DOHH2 (cell line): Measurements from ENCODE around the gene EML3.

Source experiments
- H3F3A ChIP-seq: fragments of 200-600 bp; sonication (generic), shearing (Covaris generic); 2 replicates; pipeline ENCODE4 v1.6.0; 2016; ENCODE audit warnings: antibody characterized with exemption, mild to moderate bottlenecking; ENCODE audit not compliant: control insufficient read depth, insufficient read depth
- H3K27ac ChIP-seq: fragments of 200-600 bp; sonication (generic); 2 replicates; pipeline ENCODE4 v1.5.1; 2014; ENCODE audit warnings: low read depth, mild to moderate bottlenecking, low read length, moderate library complexity
- H3K27me3 ChIP-seq: fragments of 200-600 bp; sonication (generic); 2 replicates; pipeline ENCODE4 v1.6.1; 2014; ENCODE audit warnings: mild to moderate bottlenecking, low read length, mixed read lengths; ENCODE audit not compliant: control insufficient read depth
- H3K36me3 ChIP-seq: fragments of 200-600 bp; sonication (generic); 2 replicates; pipeline ENCODE4 v1.6.1; 2014; ENCODE audit warnings: mild to moderate bottlenecking, low read length, moderate library complexity, mixed read lengths; ENCODE audit not compliant: control insufficient read depth
- H3K4me1 ChIP-seq: fragments of 200-600 bp; sonication (generic); 2 replicates; pipeline ENCODE4 v1.6.1; 2014; ENCODE audit warnings: mild to moderate bottlenecking, low read length, mixed read lengths; ENCODE audit not compliant: control insufficient read depth
- H3K4me2 ChIP-seq: fragments of 200-600 bp; sonication (generic); 2 replicates; pipeline ENCODE4 v1.6.0; 2014; ENCODE audit warnings: mild to moderate bottlenecking, low read length, moderate library complexity
- H3K4me3 ChIP-seq: fragments of 200-600 bp; sonication (generic); 2 replicates; pipeline ENCODE4 v1.5.1; 2014; ENCODE audit warnings: mild to moderate bottlenecking, low read length, mixed read lengths
- H3K79me2 ChIP-seq: fragments of 200-600 bp; sonication (generic); 2 replicates; pipeline ENCODE4 v1.6.1; 2014; ENCODE audit warnings: mild to moderate bottlenecking, low read length, mixed read lengths; ENCODE audit not compliant: control insufficient read depth
- H3K9me2 ChIP-seq: fragments of 200-600 bp; sonication (generic); replicated peaks from 2 replicates; pipeline ENCODE4 v1.6.1; 2014; ENCODE audit warnings: mild to moderate bottlenecking, low read length, mixed read lengths; ENCODE audit not compliant: control insufficient read depth
- H3K9me3 ChIP-seq: fragments of 200-600 bp; sonication (generic); 2 replicates; pipeline ENCODE4 v1.6.1; 2014; ENCODE audit warnings: antibody characterized with exemption, low read length, mixed read lengths; ENCODE audit not compliant: control insufficient read depth, insufficient read depth
- H4K20me1 ChIP-seq: fragments of 200-600 bp; sonication (generic); 2 replicates; pipeline ENCODE4 v1.6.0; 2014; ENCODE audit warnings: low read depth, mild to moderate bottlenecking, antibody characterized with exemption, low read length, moderate library complexity; ENCODE audit not compliant: control insufficient read depth, insufficient read depth
- EZH2phosphoT487 ChIP-seq: fragments of 200-600 bp; sonication (generic); IDR thresholded peaks from 2 replicates; pipeline ENCODE4 v1.6.1; 2017; ENCODE audit warnings: borderline replicate concordance, mild to moderate bottlenecking, antibody characterized with exemption, low read length, moderate library complexity, mixed read lengths
- TF ChIP-seq, protein P1 (sequence below): fragments of 200-600 bp; sonication (generic); IDR thresholded peaks from one replicate; pipeline ENCODE4 v1.5.1; 2014; ENCODE audit warnings: antibody characterized with exemption, mild to moderate bottlenecking, low read depth, low read length; ENCODE audit not compliant: poor library complexity, severe bottlenecking

The EML3 gene

GRCh38 chr11:62600367-62601121 lies 12.0 kb downstream of the EML3 start:
- H3K27ac ChIP-seq: peak overlapping the region; percentile 73
- peaks cover 77% of the 10 kb centered on the region for H3K36me3 ChIP-seq
- no peaks in the 10 kb centered on the region for H3K9me2 ChIP-seq
- H3K9me3 ChIP-seq: no peaks in the 10 kb centered on the region
- peaks cover 44% of the 10 kb centered on the region for H3K79me2 ChIP-seq
- peak overlapping the region; percentile 90 for H3K4me2 ChIP-seq
- peak overlapping the region; percentile 89 for H3K4me3 ChIP-seq
- H3K27me3 ChIP-seq: no peaks in the 10 kb centered on the region
- H3F3A ChIP-seq: 0 out of 2 replicates have a peak, but pooled peaks cover 11% of the 10 kb centered on the region
- no peak for TF ChIP-seq EZH2phosphoT487
- TF ChIP-seq, protein P1, sequence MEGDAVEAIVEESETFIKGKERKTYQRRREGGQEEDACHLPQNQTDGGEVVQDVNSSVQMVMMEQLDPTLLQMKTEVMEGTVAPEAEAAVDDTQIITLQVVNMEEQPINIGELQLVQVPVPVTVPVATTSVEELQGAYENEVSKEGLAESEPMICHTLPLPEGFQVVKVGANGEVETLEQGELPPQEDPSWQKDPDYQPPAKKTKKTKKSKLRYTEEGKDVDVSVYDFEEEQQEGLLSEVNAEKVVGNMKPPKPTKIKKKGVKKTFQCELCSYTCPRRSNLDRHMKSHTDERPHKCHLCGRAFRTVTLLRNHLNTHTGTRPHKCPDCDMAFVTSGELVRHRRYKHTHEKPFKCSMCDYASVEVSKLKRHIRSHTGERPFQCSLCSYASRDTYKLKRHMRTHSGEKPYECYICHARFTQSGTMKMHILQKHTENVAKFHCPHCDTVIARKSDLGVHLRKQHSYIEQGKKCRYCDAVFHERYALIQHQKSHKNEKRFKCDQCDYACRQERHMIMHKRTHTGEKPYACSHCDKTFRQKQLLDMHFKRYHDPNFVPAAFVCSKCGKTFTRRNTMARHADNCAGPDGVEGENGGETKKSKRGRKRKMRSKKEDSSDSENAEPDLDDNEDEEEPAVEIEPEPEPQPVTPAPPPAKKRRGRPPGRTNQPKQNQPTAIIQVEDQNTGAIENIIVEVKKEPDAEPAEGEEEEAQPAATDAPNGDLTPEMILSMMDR: no peak
- H3K4me1 ChIP-seq: peaks cover 32% of the 10 kb centered on the region
- peaks cover 8% of the 10 kb centered on the region; the same call in 1 of the 2 replicates for H4K20me1 ChIP-seq

- H3K9me3 ChIP-seq: no peaks in the 10 kb centered on the region
- H3K79me2 ChIP-seq: peaks cover 44% of the 10 kb centered on the region
- peaks cover 8% of the 10 kb centered on the region; the same call in 1 of the 2 replicates for H4K20me1 ChIP-seq
- peak overlapping the region; percentile 89 for H3K4me3 ChIP-seq
- H3K27ac ChIP-seq: peak overlapping the region; percentile 73
- no peaks in the 10 kb centered on the region for H3K27me3 ChIP-seq
- H3K9me2 ChIP-seq: no peaks in the 10 kb centered on the region
- H3K4me2 ChIP-seq: peak overlapping the region; percentile 90
- peaks cover 32% of the 10 kb centered on the region for H3K4me1 ChIP-seq
- H3K36me3 ChIP-seq: peaks cover 77% of the 10 kb centered on the region
- no peak for TF ChIP-seq EZH2phosphoT487
- TF ChIP-seq, protein P1: no peak
- H3F3A ChIP-seq: peaks cover 16% of the 10 kb centered on the region; the same call in 1 of the 2 replicates
Measured at GRCh38 chr11:62599901-62600300, 12.7 kb downstream of the EML3 start.

DNA sequence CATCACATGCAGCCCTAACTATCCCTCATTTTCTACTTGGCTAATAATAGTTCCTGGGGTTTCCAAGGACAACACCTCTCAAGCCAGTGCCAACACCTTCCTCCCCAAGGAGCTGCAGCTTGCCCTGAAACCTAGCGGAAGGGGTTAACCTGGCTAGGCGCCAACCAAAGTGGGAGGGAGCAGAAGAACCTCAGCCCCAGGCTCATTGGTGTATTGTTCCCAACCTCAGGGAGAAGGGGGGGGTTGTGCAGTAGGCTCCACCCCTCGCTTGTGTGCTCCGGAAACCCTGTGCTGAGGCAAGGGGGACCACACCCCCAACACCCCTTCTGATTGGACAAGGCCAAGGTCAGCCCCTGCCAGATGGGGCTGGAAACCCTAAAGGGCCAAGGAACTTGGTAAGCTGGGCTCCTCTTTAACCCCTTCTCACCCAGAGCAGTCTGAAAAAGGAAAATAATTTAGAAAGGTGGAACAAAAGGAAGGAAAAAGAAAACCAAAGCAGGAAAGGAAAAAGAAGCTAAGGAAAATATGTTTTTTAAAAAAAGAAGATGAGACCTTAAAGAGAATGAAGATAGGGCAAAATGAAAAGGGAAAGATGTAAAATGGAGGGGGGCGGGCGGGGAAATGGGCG lies 13.4 kb downstream of the EML3 start:
- peak overlapping the region; percentile 89 for H3K4me3 ChIP-seq
- no peaks in the 10 kb centered on the region for H3K9me2 ChIP-seq
- H3F3A ChIP-seq: peaks cover 21% of the 10 kb centered on the region
- peak overlapping the region; percentile 90 for H3K4me2 ChIP-seq
- TF ChIP-seq, protein P1: no peak
- TF ChIP-seq EZH2phosphoT487: no peak
- H3K9me3 ChIP-seq: no peaks in the 10 kb centered on the region
- peaks cover 44% of the 10 kb centered on the region for H3K79me2 ChIP-seq
- peaks cover 32% of the 10 kb centered on the region for H3K4me1 ChIP-seq
- H4K20me1 ChIP-seq: peaks cover 8% of the 10 kb centered on the region; the same call in 1 of the 2 replicates
- no peaks in the 10 kb centered on the region for H3K27me3 ChIP-seq
- H3K36me3 ChIP-seq: peaks cover 84% of the 10 kb centered on the region
- peak overlapping the region; percentile 73 for H3K27ac ChIP-seq
